IMR-90 (cell line): Measurements from ENCODE around the gene INPP5B. TPM values are rescaled to one million over a fixed set of nuclear protein-coding genes. Genes with fewer than 3 reads are reported as not detected.
"Not testable (repeated sequence)": the region's sequence is repeated elsewhere in the genome, so short reads cannot be mapped to it uniquely, and the experiment has no call there.

Experiments used
- ATAC-seq: fragments of 200-7000 bp; cut with Tn5 transposase; 2 replicates; pipeline ENCODE4 v1.9.1; 2020; ENCODE audit warnings: low read depth, mild to moderate bottlenecking, moderate library complexity
- BruUV-seq: library from RNA; stranded (reverse); fragments of 400-500 nt; replicated peaks from 2 replicates; lab custom pipeline; 2021; lab: Mats Ljungman, UMichigan
- CTCF ChIA-PET: fragments of 300-600 bp; formaldehyde crosslinking; extraction: SDS; loops from one replicate; lab custom pipeline; 2021; ENCODE audit warnings: antibody characterized with exemption; lab: Yijun Ruan, JAX
- POLR2A ChIA-PET: fragments of 300-600 bp; sonication (Branson Sonifier 250); formaldehyde crosslinking; loops from one replicate; lab custom pipeline; 2022; ENCODE audit warnings: antibody characterized with exemption; ENCODE audit not compliant: unreplicated experiment; lab: Charles Lee
- DNase-seq: peaks from one replicate; pipeline ENCODE4 v3.0.0; 2013
- H2AFZ ChIP-seq: replicated peaks from 2 replicates; pipeline ENCODE3; 2013; ENCODE audit warnings: low read length, mild to moderate bottlenecking; ENCODE audit not compliant: poor library complexity
- H2AK5ac ChIP-seq: 2 replicates; pipeline ENCODE4 v1.6.1; 2013; ENCODE audit warnings: low read depth, low read length, inconsistent platforms
- H2AK9ac ChIP-seq: replicated peaks from 2 replicates; pipeline ENCODE3; 2013; ENCODE audit warnings: mild to moderate bottlenecking, low read depth, low read length, moderate library complexity; ENCODE audit not compliant: poor library complexity
- H2BK120ac ChIP-seq: 2 replicates; pipeline ENCODE4 v1.6.1; 2013; ENCODE audit warnings: low read depth, low read length, inconsistent platforms
- H2BK15ac ChIP-seq: 3 replicates; pipeline ENCODE4 v1.6.1; 2013; ENCODE audit warnings: low read depth, low read length, inconsistent platforms
- H2BK20ac ChIP-seq: 2 replicates; pipeline ENCODE4 v1.6.1; 2013; ENCODE audit warnings: low read depth, mild to moderate bottlenecking, inconsistent platforms, low read length, moderate library complexity
- H2BK5ac ChIP-seq: 2 replicates; pipeline ENCODE4 v1.6.1; 2013; ENCODE audit warnings: mild to moderate bottlenecking, low read depth, low read length, inconsistent platforms; ENCODE audit not compliant: poor library complexity, severe bottlenecking
- H3K14ac ChIP-seq: replicated peaks from 2 replicates; pipeline ENCODE4 v1.6.1; 2013; ENCODE audit warnings: low read depth, low read length, inconsistent platforms
- H3K18ac ChIP-seq: 2 replicates; pipeline ENCODE4 v1.6.1; 2013; ENCODE audit warnings: low read depth, low read length, control low read depth
- H3K23ac ChIP-seq: 2 replicates; pipeline ENCODE4 v1.6.1; 2013; ENCODE audit warnings: low read depth, low read length, inconsistent platforms
- H3K27ac ChIP-seq: 2 replicates; pipeline ENCODE4 v1.5.1; 2013; ENCODE audit warnings: mild to moderate bottlenecking, control low read depth, low read length; ENCODE audit not compliant: insufficient read depth
- H3K27me3 ChIP-seq: 2 replicates; pipeline ENCODE4 v1.6.1; 2013; ENCODE audit warnings: low read length; ENCODE audit not compliant: control insufficient read depth, insufficient read depth
- H3K36me3 ChIP-seq: 2 replicates; pipeline ENCODE4 v1.6.1; 2013; ENCODE audit warnings: low read length, mixed read lengths; ENCODE audit not compliant: control insufficient read depth, insufficient read depth
- H3K4ac ChIP-seq: 2 replicates; pipeline ENCODE4 v1.6.1; 2013; ENCODE audit warnings: low read depth, low read length, inconsistent platforms
- H3K4me1 ChIP-seq: 2 replicates; pipeline ENCODE4 v1.6.1; 2013; ENCODE audit warnings: low read length, mixed read lengths; ENCODE audit not compliant: control insufficient read depth, insufficient read depth
- H3K4me2 ChIP-seq: 2 replicates; pipeline ENCODE4 v1.6.1; 2013; ENCODE audit warnings: low read depth, mild to moderate bottlenecking, control low read depth, low read length, moderate library complexity
- H3K4me3 ChIP-seq: 2 replicates; pipeline ENCODE4 v1.5.1; 2013; ENCODE audit warnings: low read depth, mild to moderate bottlenecking, control low read depth, low read length, moderate library complexity; ENCODE audit not compliant: insufficient read depth
- H3K56ac ChIP-seq: 2 replicates; pipeline ENCODE4 v1.6.1; 2013; ENCODE audit warnings: low read length, inconsistent platforms; ENCODE audit not compliant: insufficient read depth; ENCODE audit errors: extremely low read depth
- H3K79me1 ChIP-seq, 2 experiments: 2 replicates each; pipeline ENCODE4 v1.6.1; 2013; ENCODE audit warnings: low read length in 2 of 2, inconsistent platforms in 1 of 2, low read depth in 1 of 2
- H3K9ac ChIP-seq: 2 replicates; pipeline ENCODE4 v1.6.1; 2013; ENCODE audit warnings: low read depth, low read length, control low read depth
- H3K9me1 ChIP-seq: 2 replicates; pipeline ENCODE4 v1.6.1; 2013; ENCODE audit warnings: low read length, inconsistent platforms; ENCODE audit not compliant: insufficient read depth
- H3K9me3 ChIP-seq: 2 replicates; pipeline ENCODE4 v1.6.1; 2013; ENCODE audit warnings: low read length; ENCODE audit not compliant: control insufficient read depth, insufficient read depth
- H4K20me1 ChIP-seq: 2 replicates; pipeline ENCODE4 v1.6.1; 2013; ENCODE audit warnings: low read length, inconsistent platforms; ENCODE audit not compliant: insufficient read depth
- H4K5ac ChIP-seq: 2 replicates; pipeline ENCODE4 v1.6.1; 2013; ENCODE audit warnings: mild to moderate bottlenecking, low read depth, low read length, control low read depth
- H4K8ac ChIP-seq, 2 experiments: 2 replicates each; pipeline ENCODE4 v1.6.1; 2013; ENCODE audit warnings: low read depth in 2 of 2, low read length in 2 of 2, control low read depth in 1 of 2, inconsistent platforms in 1 of 2
- H4K91ac ChIP-seq: 2 replicates; pipeline ENCODE4 v1.6.1; 2013; ENCODE audit warnings: low read depth, low read length, inconsistent platforms; ENCODE audit not compliant: insufficient read depth
- WGBS, 2 experiments: methylation state at CpG; one replicate each; pipeline versions ENCODE4 v1.1.5 to v1.1.7; 2013; ENCODE audit warnings: missing lambda C conversion rate in 2 of 2; ENCODE audit not compliant: insufficient read length in 1 of 2; ENCODE audit errors: extremely low coverage in 2 of 2; 5-methylcytosine and 5-hydroxymethylcytosine counted together
- dilution Hi-C: fragments of 300-500 bp; cut with HindIII; formaldehyde crosslinking; loops from one replicate; pipeline ENCODE4 v1.14.3; 2018; ENCODE audit warnings: low sequenced_read_pairs; ENCODE audit not compliant: unreplicated experiment
- in situ Hi-C: fragments of 300-500 bp; cut with MboI; formaldehyde crosslinking; loops from 3 replicates; pipeline ENCODE4 v1.14.3; 2019; ENCODE audit warnings: low sequenced_read_pairs, inconsistent platforms, mixed read lengths
- intact Hi-C: fragments of 100-400 bp; cut with micrococcal nuclease; formaldehyde crosslinking; loops from 2 replicates; pipeline ENCODE4 v1.10.0; 2022
- polyA plus RNA-seq, 3 experiments: library from polyadenylated mRNA; depleted of rRNA; stranded (reverse); fragments of >200 nt; gene quantifications; 2 replicates each; pipeline ENCODE4 v1.2.3, GENCODE V29; 2012; ENCODE audit warnings: low replicate concordance in 1 of 3
- total RNA-seq: library from RNA; depleted of rRNA; stranded (reverse); fragments of >200 nt; gene quantifications from 2 replicates; pipeline ENCODE4 v1.2.3, GENCODE V29; 2012

INPP5B gene
- total and polyA plus RNA-seq, 2 of the 4 experiments (the other 2 are of a cell fraction) = 9.4 to 20.4 TPM

- BruUV-seq = not testable (repeated sequence)
These were observed 26.8 kb upstream of the INPP5B start for GRCh38 chr1:37973684-37974083.

More at GRCh38 chr1:37973684-37974083, 26.8 kb upstream of the INPP5B start:
- H3K18ac ChIP-seq, H4K8ac ChIP-seq, H3K14ac ChIP-seq, H3K79me1 ChIP-seq, H3K4me3 ChIP-seq, H4K20me1 ChIP-seq, H4K5ac ChIP-seq, H3K4me1 ChIP-seq, ATAC-seq, H3K56ac ChIP-seq, H4K91ac ChIP-seq, H3K9me3 ChIP-seq, H3K27ac ChIP-seq, H3K23ac ChIP-seq, H3K4ac ChIP-seq, intact Hi-C loops, H2AFZ ChIP-seq, H2BK120ac ChIP-seq, H2BK5ac ChIP-seq, H3K4me2 ChIP-seq, POLR2A ChIA-PET, CTCF ChIA-PET, H3K27me3 ChIP-seq, H2BK20ac ChIP-seq, H2AK5ac ChIP-seq, H2BK15ac ChIP-seq, H3K9me1 ChIP-seq, H2AK9ac ChIP-seq, DNase-seq, H3K9ac ChIP-seq, in situ Hi-C loops, dilution Hi-C loops: not testable (repeated sequence)
- peaks cover 36% of the 10 kb centered on the region for H3K36me3 ChIP-seq
- 100% methylated on average over 1 of the region's 5 CpGs; no CpG with 5 or more reads in 1 of the 2 experiments for WGBS, 2 experiments
